NCI-H2107 (cell line): Measurements from ENCODE around the gene PDE4DIP.
"Not testable (repeated sequence)": the region's sequence is repeated elsewhere in the genome, so short reads cannot be mapped to it uniquely, and the experiment has no call there.

Experiments used
- DNase-seq: peaks from one replicate; lab custom pipeline; 2025; lab: John Stamatoyannopoulos, UW

The PDE4DIP gene

GRCh38 chr1:148921047-148921446, 76.8 kb downstream of the PDE4DIP start:
- DNase-seq, result not testable (repeated sequence)

GRCh38 chr1:148923798-148924197, 79.6 kb downstream of the PDE4DIP start:
- not testable (repeated sequence) for DNase-seq

DNA sequence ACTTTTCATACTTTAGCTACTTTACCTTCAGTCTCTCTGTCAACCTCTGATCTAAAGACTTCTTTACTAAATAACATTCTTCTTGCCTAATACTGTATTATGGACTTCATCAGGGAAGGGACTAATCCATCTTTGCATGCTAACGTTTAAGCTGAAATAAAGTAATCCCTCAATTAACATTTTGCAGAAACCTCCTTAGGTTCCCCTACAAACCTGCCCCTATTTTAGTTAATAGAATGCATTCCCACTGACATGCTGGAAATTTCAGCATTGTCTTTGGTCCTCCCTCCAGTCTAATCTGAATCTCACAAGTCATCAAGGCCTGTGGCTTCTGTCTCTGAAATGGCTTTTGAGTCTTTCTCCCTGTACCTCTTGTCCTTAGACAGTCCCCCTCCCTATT, 83.4 kb downstream of the PDE4DIP start:
- not testable (repeated sequence) for DNase-seq

DNA sequence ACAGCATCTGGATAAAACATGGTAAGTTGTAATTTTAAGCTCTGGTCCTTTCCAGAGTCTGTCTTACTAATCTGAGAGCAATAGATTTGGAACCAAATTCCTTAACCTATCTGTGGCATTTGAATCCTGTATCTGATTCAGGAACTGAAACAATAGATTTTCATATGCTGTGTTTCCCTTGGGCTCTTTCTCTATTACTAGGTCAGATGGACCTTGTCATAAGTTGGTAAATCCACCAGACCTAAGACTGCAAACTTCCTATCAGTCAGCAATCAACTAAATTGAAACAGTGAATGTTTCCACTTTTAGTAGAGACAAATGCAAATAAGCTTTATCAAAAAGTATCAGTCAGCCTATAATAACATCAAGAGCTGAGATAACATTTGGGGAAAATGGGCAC, 85.0 kb downstream of the PDE4DIP start:
- DNase-seq, result not testable (repeated sequence)

DNA sequence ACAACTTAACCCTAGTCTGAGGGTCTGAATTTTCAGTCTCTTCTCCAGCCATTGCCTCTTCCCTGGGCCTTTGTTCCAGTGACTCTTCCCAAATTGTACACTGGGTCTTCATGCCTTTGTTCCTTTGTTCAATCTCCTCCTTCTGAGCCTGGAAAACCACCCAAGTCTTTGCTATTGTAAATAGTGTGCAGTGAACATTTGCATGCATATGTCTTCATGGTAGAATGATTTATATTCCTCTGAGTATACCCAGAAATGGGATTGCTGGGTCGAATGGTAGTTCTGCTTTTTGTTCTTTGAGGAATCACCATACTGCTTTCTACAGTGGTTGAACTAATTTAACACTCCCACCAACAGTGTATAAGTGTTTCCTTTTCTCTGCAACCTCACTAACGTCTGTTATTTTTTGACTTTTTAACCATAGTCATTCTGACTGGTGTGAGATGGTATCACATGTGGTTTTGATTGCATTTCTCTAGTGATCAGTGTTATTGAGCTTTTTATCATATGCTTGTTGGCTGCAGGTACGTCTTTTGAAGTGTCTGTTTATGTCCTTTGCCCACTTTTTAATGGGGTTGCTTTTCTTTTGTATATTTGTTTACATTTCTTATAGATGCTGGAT, 91.3 kb downstream of the PDE4DIP start:
- DNase-seq, result not testable (repeated sequence)

GRCh38 chr1:148942906-148943305, 98.7 kb downstream of the PDE4DIP start:
- DNase-seq, result not testable (repeated sequence)

GRCh38 chr1:148945130-148945529, 100.9 kb downstream of the PDE4DIP start:
- DNase-seq, result not testable (repeated sequence)

DNA sequence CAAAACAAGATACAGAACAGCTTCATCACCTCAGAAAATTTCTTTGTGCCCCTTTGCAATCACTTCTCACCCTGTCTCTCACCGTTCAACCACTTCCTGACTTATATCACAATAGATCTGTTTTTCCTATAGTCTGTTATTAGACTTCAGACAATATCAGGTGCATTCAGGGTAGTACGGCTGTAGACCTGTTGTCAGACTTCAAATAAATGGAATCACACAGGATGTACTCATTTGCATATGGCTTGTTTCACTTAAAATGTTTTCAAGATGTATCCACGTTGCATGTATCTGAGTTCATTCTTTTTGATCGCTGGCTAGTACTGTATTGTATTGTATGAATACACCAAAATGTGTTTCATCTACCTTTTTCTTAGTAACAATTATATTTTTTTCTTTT, 104.5 kb downstream of the PDE4DIP start:
- DNase-seq, result not testable (repeated sequence)

DNA sequence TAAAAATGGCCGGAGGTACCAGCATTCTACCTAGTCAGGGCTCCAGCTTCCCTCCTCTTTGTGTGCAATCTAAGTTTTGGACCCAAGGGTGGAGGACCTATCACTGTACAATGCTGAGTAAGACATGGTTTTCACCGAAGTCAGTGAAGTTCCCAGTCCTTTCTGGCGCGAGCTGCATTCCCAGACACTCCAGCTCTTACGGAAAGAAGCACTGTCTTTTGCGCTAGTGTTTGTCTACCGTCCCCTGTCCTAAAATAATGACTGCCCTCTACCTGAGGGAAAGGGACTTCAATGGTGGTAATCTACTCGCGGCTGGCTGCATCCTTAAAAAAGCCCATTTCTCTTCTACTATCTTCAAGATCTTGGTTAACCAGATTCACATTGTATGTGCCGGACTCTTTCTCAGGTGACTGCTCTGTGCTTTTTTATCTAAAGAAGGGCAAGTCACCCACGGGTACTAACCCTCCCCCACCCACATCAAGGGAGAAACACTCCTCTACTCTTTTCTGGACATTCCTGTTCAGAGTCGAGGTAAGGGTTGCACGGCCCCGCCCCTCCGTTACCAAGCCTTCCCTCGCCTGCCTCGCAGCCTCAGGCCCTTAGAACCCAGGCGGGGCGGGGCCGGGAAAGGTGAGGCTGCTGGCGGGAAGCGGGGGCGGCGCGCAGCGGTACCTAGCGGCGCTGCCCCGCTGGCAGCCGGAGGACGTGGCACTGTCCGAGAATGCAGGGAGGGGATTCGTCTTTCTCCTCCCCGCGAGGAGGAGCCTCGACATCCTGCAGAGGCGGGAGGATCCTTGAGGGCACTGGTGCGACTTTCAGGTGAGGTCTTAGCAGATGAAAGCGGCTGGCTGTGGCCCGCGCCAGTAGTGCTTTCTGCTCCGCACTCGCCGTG, 107.4 kb downstream of the PDE4DIP start:
- DNase-seq, result not testable (repeated sequence)

GRCh38 chr1:148952253-148952937, 108.2 kb downstream of the PDE4DIP start:
- DNase-seq, result not testable (repeated sequence)

DNA sequence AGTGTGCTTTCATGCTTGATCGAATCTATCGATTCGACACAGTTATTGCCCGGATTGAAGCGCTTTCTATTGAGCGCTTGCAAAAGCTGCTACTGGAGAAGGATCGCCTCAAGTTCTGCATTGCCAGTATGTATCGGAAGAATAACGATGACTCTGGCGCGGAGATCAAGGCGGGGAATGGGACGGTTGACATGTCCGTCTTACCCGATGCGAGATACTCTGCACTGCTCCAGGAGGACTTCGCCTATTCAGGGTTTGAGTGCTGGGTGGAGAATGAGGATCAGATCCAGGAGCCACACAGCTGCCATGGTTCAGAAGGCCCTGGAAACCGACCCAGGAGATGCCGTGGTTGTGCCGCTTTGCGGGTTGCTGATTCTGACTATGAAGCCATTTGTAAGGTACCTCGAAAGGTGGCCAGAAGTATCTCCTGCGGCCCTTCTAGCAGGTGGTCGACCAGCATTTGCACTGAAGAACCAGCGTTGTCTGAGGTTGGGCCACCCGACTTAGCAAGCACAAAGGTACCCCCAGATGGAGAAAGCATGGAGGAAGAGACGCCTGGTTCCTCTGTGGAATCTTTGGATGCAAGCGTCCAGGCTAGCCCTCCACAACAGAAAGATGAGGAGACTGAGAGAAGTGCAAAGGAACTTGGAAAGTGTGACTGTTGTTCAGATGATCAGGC, 108.8 kb downstream of the PDE4DIP start:
- DNase-seq, result not testable (repeated sequence)

DNA sequence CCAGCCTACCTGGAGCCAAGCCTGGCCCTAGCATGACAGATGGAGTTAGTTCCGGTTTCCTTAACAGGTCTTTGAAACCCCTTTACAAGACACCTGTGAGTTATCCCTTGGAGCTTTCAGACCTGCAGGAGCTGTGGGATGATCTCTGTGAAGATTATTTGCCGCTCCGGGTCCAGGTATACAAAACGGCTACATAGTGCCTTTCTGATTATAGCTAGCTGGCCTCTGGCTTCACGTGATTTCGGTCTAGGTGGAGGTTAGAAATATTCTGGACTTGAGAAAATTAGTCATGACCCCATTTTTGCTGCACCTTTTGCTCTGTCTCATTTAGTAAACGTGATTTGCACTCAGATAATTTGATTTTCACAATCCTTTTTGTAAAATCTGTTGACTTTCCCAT, 109.5 kb downstream of the PDE4DIP start:
- not testable (repeated sequence) for DNase-seq

DNA sequence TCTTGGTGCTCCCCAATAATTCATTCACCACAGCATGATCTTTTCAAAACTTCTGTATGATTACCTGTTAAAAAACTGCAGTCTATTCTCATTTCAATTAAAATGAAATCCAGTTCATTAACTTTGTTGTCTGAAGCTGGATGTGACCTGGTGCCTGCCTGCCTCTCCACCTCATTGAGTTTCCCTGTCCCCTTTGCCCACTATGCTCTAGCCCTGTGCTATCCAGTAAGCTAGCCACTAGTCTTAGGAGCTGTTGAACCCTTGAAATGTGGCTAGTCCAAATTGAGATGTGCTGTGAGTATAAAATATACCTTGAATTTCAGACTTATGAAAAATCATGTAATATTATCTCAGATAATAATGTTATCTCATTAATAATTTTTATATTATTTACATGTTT, 114.1 kb downstream of the PDE4DIP start:
- not testable (repeated sequence) for DNase-seq

- not testable (repeated sequence) for DNase-seq
Observed at GRCh38 chr1:148960212-148961000, 116.2 kb downstream of the PDE4DIP start.

GRCh38 chr1:148962127-148962857, 118.1 kb downstream of the PDE4DIP start:
- DNase-seq, result not testable (repeated sequence)

DNA sequence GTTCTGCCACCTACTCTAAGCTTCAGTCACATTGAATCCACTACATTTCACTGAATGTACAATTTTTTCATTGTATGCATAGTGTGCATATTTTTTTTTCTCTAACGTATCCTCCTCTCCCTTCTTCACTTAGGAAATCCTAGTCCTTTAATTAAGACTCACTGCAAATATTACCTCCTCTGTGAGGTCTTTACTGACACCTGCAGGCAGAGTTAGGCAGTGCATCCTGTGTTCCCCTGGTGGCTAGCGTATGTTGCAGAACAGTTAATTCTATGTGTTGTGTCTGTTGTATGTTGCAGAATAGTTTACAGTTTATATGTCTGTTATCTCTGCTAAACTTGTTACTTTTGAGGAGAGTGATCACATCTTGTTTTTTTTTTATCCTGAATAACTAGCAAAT, 121.9 kb downstream of the PDE4DIP start:
- not testable (repeated sequence) for DNase-seq

GRCh38 chr1:148967580-148967979, 123.4 kb downstream of the PDE4DIP start:
- not testable (repeated sequence) for DNase-seq

- DNase-seq, result not testable (repeated sequence)
Observed at GRCh38 chr1:148968682-148969081, 124.5 kb downstream of the PDE4DIP start.

DNA sequence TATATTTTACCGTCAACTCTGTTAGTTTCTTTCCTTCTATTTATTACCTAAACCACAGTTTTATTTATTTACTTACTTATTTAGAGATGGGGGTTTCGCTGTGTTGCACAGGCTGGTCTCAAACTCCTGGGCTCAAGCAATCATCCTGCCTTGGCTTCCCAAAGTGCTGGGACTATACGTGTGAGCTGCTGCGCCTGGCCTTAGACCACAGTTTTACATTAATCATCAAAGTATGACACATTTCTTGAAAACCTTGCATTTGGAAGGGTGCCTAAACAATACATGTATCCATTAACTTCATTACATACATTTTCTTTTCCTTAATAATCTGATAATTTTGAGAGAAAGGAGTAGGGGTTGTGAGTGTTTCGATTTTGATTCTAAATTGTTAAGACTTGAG, 124.9 kb downstream of the PDE4DIP start:
- not testable (repeated sequence) for DNase-seq

- DNase-seq, result not testable (repeated sequence)
Observed at GRCh38 chr1:148975453-148975852, 131.2 kb downstream of the PDE4DIP start.
